Stimulated activated CD4-positive, alpha-beta T cell treated with anti-CD3 and anti-CD28 coated beads, Interleukin-12 subunit alpha, Interleukin-12 subunit beta, amount 100 ng/mL, for 4 hours (primary cell): Measurements from ENCODE around the gene RELA.

Experiments used
- DNase-seq: peaks from one replicate; pipeline ENCODE4 v3.0.0-alpha.2; 2020

Gene RELA

DNA sequence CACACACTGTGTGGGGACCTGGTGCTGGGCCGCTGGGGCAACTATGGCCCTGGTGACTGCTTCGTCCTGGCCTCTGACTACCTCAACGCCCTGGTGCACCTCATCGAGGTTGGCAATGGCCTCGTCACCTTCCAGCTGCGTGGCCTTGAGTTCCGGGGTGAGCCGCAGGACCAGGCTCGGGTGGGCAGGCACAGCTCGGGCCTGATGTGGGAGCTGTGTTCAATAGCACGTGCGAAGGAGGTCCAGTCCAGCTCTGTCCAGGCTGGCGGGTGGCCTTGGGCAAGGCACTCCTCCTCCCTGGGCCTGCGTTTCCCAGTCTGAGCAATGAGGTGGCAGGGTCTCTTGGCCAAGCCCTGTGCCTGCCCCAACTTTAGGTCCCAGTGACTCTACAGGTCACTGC lies 33.1 kb downstream of the RELA start:
- DNase-seq, result no peak

GRCh38 chr11:65627202-65627601 lies 35.5 kb downstream of the RELA start:
- DNase-seq, result no peak

DNA sequence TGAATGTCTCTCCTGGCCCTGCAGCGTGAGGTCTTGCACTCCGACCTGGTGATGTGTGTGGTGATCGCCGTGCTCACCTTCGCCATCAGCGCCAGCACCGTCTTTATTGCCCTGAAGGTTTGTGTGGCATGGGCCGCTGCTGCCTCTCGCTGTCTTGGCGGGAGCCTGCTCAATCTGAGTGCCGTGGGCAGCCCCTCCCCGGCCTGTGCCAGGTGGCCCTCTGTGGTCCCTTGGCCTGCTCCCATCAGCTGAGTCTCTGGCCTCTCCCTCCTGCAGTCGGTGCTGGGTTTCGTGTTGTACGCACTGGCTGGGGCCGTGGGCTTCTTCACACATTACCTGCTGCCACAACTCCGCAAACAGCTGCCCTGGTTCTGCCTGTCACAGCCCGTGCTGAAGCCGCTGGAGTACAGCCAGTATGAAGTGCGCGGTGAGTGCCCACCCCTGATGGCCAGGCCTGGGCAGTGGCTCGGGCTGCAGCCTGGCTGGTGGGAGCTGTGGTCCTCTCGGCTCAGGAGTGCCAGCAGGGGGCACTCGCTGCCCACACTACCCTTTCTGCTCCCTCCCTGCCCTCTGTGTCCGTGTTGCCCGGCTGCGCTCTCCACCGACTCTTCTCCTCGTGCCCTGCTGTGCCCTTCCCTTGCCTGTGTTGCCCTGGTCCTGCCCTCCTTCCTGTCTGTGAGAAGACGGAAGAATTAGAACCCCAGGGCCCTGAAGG lies 36.9 kb downstream of the RELA start:
- peak; percentile 35 for DNase-seq

DNA sequence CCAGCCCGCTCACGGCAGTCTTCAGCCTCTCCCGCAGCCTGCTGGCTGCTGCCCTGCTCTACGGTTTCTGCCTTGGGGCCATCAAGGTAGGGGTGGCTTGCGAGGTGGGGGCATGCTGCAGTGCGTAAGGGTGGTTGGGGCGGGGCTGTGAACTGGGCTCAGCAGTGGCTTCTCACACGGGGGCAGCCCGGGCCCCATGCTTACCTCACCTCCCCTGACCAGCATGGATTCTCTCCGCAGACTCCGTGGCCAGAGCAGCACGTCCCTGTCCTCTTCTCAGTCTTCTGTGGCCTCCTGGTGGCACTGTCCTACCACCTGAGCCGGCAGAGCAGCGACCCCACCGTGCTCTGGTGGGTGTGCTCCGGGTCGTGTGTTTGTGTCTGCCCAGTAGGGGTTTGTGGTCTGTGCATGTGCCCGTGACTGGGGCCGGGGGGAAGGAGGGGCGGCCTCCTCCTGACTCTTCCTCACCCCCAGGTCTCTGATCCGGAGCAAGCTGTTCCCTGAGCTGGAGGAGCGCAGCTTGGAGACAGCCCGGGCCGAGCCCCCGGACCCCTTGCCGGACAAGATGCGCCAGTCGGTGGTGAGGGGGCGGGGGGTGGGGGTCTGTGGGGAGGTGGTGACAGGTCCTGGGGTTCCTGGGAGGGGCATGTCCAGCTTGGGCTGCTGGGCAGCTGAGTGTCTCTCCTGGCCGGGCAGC lies 37.6 kb downstream of the RELA start:
- DNase-seq, result no peak

DNA sequence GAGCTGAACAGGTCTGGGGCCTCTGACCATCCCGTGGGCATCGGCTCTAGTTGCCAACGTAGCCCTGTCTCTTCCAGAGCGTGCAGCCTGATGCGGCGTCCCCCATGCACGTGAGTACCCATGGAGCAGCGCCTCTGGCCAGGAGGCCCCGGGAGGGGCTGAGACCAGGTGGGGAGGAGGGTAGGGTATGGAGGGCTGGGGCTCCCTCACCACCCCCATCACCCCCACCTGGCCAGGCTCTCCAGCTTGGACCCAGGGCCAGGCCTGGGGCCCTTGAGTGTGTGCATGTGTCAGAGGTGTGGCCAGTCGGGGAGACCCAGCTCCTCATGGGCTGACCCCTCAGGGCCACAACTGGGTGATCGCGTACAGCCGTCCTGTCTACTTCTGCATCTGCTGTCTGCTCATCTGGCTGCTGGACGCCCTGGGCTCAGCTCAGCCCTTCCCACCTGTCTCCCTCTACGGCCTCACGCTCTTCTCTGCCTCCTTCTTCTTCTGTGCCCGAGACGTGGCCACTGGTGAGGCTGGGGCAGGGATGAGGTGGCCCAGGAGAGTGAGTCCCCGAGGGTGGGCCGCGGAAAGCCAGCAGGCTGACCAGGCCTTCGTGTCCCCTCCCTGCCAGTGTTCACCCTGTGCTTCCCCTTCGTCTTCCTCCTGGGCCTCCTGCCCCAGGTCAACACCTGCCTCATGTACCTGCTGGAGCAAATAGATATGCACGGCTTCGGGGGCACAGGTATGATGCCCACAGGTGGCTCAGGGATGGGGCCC lies 38.7 kb downstream of the RELA start:
- DNase-seq, result no peak

DNA sequence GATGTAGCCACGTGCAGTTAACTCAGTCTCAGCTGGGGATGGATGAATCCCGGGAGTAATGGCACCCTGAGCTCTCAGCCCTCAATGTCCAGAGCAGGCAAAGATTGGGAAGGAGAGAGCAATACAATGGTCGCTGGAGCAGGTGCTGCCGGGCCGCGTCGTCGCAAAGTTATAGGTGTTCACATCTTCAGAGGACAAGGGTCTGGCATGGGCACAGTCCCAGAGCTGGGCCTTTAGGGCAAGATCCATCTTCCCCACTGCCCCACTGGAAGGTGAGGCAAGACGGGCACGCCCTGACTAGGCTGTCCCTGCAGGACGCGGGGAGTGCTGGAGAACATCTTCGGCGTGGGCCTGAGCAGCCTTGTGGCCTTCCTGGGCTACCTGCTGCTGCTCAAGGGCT lies 39.5 kb downstream of the RELA start:
- no peak for DNase-seq

DNA sequence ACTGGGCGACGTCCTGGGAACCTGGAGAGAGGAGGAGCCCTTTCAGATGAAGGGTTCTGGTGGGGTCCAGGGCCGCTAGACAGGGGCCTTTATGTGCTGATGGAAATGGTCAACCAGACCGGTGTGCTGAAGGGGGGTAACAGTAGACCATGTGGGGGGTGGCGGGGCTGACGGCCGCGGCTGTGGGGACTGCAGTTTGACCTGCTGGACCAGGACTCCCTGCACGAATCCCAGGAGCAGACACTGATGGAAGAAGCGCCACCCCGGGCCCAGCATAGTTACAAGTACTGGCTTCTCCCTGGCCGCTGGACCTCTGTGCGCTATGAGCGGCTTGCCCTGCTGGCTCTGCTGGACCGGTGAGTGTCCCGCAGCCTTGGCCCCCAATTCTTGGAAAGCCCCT lies 40.7 kb downstream of the RELA start:
- DNase-seq, result no peak

DNA sequence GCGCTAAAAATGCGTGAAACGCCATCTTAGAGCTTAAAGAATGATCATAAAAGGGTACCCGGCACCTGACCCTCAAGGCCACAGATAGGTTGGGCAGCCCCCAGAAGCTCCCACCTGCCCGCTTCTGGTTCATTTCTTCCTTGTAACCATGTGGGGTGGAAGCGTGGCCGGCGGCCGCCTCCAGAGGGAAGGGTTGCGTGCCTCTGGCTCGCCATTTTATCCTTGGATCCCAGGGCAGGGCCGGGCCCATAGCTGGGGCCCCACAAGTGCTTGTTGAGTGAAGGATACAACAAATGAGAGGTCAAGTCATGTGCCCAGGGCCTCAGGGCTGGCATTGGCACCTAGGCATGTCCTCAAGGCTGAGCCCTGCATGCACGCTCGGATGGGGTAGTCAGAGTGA lies 41.3 kb downstream of the RELA start:
- no peak for DNase-seq

DNA sequence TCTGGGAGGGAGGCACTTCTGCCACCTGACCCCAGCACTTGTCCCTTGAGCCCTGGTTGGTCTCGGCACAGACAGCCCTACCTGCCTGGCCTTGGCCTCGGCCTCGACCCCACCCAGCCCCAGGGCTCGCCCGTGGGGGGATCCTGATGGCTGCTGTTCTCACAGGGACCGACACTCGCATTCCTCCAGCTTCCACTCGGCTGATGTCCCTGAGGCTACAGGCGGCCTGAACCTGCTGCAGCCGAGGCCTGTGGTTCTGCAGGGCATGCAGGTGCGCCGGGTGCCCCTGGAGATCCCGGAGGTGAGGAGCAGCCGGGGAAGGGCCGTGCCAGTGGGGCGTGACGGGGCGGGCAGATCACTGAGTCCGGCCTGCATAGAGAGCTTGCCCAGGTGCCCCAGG lies 42.0 kb downstream of the RELA start:
- no peak for DNase-seq

DNA sequence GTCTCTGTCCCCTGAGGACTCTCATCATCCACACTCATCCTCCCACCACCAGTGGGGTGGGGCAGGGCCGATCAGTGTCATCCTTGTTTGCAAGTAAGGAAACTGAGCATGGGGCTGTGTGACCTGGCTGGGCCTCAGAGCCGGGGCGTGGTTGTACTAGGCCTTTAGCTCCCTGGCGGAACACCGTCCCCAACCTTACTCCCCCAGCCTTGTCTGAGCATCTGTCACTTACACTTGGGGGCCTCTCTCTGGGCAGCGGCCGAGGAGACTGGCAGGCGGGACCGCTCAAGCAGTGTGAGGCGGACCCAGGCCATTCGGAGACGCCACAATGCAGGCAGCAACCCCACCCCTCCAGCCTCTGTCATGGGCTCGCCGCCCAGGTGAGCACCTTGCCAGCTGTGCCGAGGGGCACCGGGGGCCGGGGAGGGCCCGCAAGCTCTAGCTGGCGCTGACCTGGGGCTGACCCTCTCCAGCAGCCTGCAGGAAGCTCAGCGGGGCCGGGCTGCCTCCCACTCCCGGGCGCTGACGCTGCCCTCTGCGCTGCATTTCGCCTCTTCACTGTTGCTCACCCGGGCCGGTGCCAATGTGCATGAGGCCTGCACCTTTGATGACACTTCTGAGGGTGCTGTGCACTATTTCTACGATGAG lies 43.3 kb downstream of the RELA start:
- no peak for DNase-seq

GRCh38 chr11:65618763-65619162 lies 44.0 kb downstream of the RELA start:
- DNase-seq, result no peak

- no peak for DNase-seq
Measured at GRCh38 chr11:65617990-65618751, 44.5 kb downstream of the RELA start.

GRCh38 chr11:65617136-65617850 lies 45.4 kb downstream of the RELA start:
- no peak for DNase-seq

- DNase-seq, result no peak
Measured at GRCh38 chr11:65616575-65617001, 46.1 kb downstream of the RELA start.

DNA sequence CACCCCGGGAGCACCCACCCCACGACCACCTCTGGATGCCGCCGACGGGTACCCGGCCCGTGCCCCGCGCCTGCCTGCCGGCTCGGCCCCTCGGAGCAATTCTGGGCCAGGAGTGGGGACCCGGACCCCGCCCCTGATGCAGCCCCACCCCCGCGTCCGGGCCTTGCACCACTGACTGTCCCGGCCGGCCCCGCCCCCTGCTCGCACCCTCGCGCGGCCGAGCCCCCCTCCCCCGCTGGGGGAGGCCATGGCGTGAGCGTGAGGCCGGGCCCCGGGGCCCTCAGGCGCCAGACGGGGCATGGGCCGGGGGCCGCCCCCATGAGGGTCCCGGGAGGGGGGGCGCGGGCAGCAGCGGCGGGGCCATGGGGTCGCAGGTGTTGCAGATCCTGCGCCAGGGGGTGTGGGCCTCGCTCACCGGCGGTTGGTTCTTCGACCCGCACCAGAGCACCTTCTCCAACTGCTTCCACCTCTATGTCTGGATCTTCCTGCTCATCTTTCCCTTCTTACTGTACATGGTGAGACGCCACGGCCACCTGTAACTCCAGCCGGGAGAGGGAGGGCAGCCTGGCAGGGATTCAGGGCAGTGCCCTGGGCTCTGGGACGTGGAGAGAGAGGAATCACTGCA lies 46.7 kb downstream of the RELA start:
- DNase-seq, result peak; percentile 56

- peak; percentile 99 for DNase-seq
Measured at GRCh38 chr11:65615229-65615949, 47.3 kb downstream of the RELA start, which contains the start of gene PCNX3. Gene PCNX3 (plus strand): TSS chr11:65615776. CDS start chr11:65616312, 536 bp downstream.

DNA sequence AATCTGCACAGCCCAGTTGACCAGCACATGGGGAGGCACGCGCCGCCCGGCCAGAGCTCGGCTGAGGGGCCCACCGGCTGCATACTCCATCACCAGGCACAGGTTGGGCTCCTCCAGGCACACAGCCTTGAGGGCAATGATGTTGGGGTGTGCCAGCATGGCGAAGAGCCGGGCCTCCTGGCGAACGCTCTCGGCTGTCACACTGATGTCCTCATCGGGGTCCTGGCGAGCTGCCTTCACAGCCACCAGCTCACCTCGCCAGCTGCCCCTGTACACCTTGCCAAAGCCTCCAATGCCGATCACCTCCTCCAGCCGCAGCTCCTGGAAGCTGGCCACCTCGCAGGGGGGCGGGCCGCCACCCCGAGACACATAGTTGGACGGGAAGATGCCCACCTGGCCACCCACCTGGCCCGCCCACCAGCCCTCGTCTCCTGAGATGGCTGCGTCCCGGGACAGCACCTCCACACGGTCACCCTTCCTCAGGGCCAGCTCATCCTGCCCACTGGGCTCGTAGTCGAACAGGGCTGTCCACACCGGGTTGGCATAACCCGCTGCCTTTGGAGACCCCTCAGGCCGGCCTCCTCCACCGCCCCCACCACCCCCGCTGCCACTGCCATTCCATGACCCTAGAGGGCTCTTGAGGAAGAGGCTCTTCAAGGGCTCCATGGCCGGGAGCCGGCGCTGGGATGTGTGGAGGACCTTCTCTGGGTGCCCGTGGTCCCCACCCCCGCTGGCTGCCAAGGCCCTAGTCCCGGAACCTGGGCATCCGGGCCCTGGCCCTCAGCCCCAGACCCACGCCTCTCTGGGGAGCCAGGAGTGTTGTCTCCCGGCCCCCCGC lies 49.4 kb downstream of the RELA start:
- peak; percentile 28 for DNase-seq

DNA sequence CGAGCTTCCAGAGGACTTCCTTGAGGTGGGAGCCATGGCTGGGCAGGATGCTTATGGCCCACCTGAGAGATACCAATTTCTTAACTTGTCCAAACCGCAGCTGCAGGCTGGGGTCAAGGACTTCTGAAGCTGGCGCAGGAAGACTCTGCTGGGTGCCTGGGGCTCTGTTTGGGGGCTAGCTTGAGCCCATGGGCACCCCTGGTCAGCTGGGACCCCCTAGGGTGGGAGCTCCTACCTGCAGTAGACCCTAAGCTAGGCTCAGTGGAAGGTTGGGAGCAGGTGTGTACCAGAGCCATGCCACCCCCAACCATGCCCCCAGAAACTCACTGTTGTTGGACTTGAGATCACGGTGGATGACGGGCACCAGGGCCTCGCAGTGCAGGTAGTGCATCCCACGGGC lies 50.0 kb downstream of the RELA start:
- no peak for DNase-seq

- no peak for DNase-seq
Measured at GRCh38 chr11:65611758-65612603, 50.7 kb downstream of the RELA start.
